DOHH2 (cell line): ENCODE data around the gene ERC2.

ENCODE experiments used
- H3F3A ChIP-seq: fragments of 200-600 bp; sonication (generic), shearing (Covaris generic); 2 replicates; pipeline ENCODE4 v1.6.0; 2016; ENCODE audit warnings: antibody characterized with exemption, mild to moderate bottlenecking; ENCODE audit not compliant: control insufficient read depth, insufficient read depth
- H3K27ac ChIP-seq: fragments of 200-600 bp; sonication (generic); 2 replicates; pipeline ENCODE4 v1.5.1; 2014; ENCODE audit warnings: low read depth, mild to moderate bottlenecking, low read length, moderate library complexity
- H3K27me3 ChIP-seq: fragments of 200-600 bp; sonication (generic); 2 replicates; pipeline ENCODE4 v1.6.1; 2014; ENCODE audit warnings: mild to moderate bottlenecking, low read length, mixed read lengths; ENCODE audit not compliant: control insufficient read depth
- H3K36me3 ChIP-seq: fragments of 200-600 bp; sonication (generic); 2 replicates; pipeline ENCODE4 v1.6.1; 2014; ENCODE audit warnings: mild to moderate bottlenecking, low read length, moderate library complexity, mixed read lengths; ENCODE audit not compliant: control insufficient read depth
- H3K4me1 ChIP-seq: fragments of 200-600 bp; sonication (generic); 2 replicates; pipeline ENCODE4 v1.6.1; 2014; ENCODE audit warnings: mild to moderate bottlenecking, low read length, mixed read lengths; ENCODE audit not compliant: control insufficient read depth
- H3K4me2 ChIP-seq: fragments of 200-600 bp; sonication (generic); 2 replicates; pipeline ENCODE4 v1.6.0; 2014; ENCODE audit warnings: mild to moderate bottlenecking, low read length, moderate library complexity
- H3K4me3 ChIP-seq: fragments of 200-600 bp; sonication (generic); 2 replicates; pipeline ENCODE4 v1.5.1; 2014; ENCODE audit warnings: mild to moderate bottlenecking, low read length, mixed read lengths
- H3K79me2 ChIP-seq: fragments of 200-600 bp; sonication (generic); 2 replicates; pipeline ENCODE4 v1.6.1; 2014; ENCODE audit warnings: mild to moderate bottlenecking, low read length, mixed read lengths; ENCODE audit not compliant: control insufficient read depth
- H3K9me2 ChIP-seq: fragments of 200-600 bp; sonication (generic); replicated peaks from 2 replicates; pipeline ENCODE4 v1.6.1; 2014; ENCODE audit warnings: mild to moderate bottlenecking, low read length, mixed read lengths; ENCODE audit not compliant: control insufficient read depth
- H3K9me3 ChIP-seq: fragments of 200-600 bp; sonication (generic); 2 replicates; pipeline ENCODE4 v1.6.1; 2014; ENCODE audit warnings: antibody characterized with exemption, low read length, mixed read lengths; ENCODE audit not compliant: control insufficient read depth, insufficient read depth
- H4K20me1 ChIP-seq: fragments of 200-600 bp; sonication (generic); 2 replicates; pipeline ENCODE4 v1.6.0; 2014; ENCODE audit warnings: low read depth, mild to moderate bottlenecking, antibody characterized with exemption, low read length, moderate library complexity; ENCODE audit not compliant: control insufficient read depth, insufficient read depth
- CTCF ChIP-seq: fragments of 200-600 bp; sonication (generic); IDR thresholded peaks from one replicate; pipeline ENCODE4 v1.5.1; 2014; ENCODE audit warnings: antibody characterized with exemption, mild to moderate bottlenecking, low read depth, low read length; ENCODE audit not compliant: poor library complexity, severe bottlenecking
- EZH2phosphoT487 ChIP-seq: fragments of 200-600 bp; sonication (generic); IDR thresholded peaks from 2 replicates; pipeline ENCODE4 v1.6.1; 2017; ENCODE audit warnings: borderline replicate concordance, mild to moderate bottlenecking, antibody characterized with exemption, low read length, moderate library complexity, mixed read lengths

ERC2 gene

DNA sequence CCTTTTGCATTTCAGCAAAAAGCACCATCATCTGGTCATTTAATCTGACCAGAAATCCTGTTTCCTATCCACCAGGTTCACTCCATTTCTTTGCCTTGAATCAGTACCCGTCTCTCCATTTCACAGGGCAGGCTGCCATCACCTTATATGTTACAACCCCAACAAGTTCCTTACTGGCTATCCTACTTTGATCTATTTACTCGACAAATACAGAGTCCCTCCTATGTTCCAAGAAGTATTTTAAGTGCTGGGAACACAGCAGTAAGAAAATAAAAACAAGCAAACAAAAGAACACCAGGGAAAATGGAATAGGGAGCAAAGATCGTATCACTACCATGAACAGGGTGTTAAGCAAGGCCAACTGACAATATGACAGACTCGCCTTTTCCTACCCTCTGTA, 685.9 kb downstream of the ERC2 start:
- Histone ChIP-seq H3K27me3 (no peaks in the 10 kb centered on the region), H3F3A (no peaks in the 10 kb centered on the region), H3K9me2 (no peaks in the 10 kb centered on the region), H3K27ac (no peak overlapping the region), H3K4me2 (no peak overlapping the region), H3K4me1 (no peaks in the 10 kb centered on the region), H3K4me3 (no peak overlapping the region), H3K79me2 (no peaks in the 10 kb centered on the region), H3K36me3 (no peaks in the 10 kb centered on the region), H3K9me3 (no peaks in the 10 kb centered on the region), H4K20me1 (no peaks in the 10 kb centered on the region)
- TF ChIP-seq EZH2phosphoT487 = no peak
- TF ChIP-seq CTCF = no peak

DNA sequence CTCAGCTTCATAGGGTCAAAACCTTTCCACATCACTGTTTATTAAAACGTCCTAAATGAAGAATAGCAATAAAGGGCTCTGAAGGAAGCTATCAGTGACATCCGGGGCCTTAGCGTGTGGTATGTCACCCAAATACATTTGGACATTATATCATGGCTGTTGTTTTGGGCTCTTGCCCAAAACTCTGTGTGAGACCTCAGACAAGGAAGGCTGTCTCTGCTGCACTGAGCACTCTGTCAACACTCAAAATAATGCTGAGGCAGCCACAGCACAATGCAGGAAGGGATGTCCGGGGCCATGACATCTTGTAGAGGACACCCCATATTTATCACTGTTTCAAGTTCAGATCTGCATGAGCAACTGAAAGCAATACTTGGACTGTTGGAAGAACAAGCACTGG, 687.4 kb downstream of the ERC2 start:
- H3K27me3 ChIP-seq = no peaks in the 10 kb centered on the region
- H3K4me2 ChIP-seq = no peak overlapping the region
- TF ChIP-seq CTCF (no peak), EZH2phosphoT487 (no peak)
- H3F3A ChIP-seq = no peaks in the 10 kb centered on the region
- H4K20me1 ChIP-seq = no peaks in the 10 kb centered on the region
- no peak overlapping the region for H3K4me3 ChIP-seq
- H3K27ac ChIP-seq = no peak overlapping the region
- no peaks in the 10 kb centered on the region for H3K9me2 ChIP-seq
- no peaks in the 10 kb centered on the region for H3K36me3 ChIP-seq
- H3K9me3 ChIP-seq = no peaks in the 10 kb centered on the region
- no peaks in the 10 kb centered on the region for H3K79me2 ChIP-seq
- H3K4me1 ChIP-seq = no peaks in the 10 kb centered on the region

- Histone ChIP-seq H3K36me3 (no peaks in the 10 kb centered on the region), H3K27me3 (no peaks in the 10 kb centered on the region), H3K9me3 (no peaks in the 10 kb centered on the region), H3F3A (no peaks in the 10 kb centered on the region), H3K9me2 (no peaks in the 10 kb centered on the region), H3K79me2 (no peaks in the 10 kb centered on the region), H4K20me1 (no peaks in the 10 kb centered on the region), H3K27ac (no peak overlapping the region), H3K4me1 (no peaks in the 10 kb centered on the region), H3K4me2 (no peak overlapping the region), H3K4me3 (no peak overlapping the region)
- TF ChIP-seq CTCF (no peak), EZH2phosphoT487 (no peak)
Measured at GRCh38 chr3:55779543-55779942, 688.7 kb downstream of the ERC2 start.
